Activated naive CD4-positive, alpha-beta T cell treated with anti-CD3 and anti-CD28 coated beads, Interleukin-2, amount 50 U/mL, for 72 hours (primary cell): Measurements from ENCODE around the gene SLC35E2B. TPM values are rescaled to one million over a fixed set of nuclear protein-coding genes. Genes with fewer than 3 reads are reported as not detected.
A peak's percentile ranks its signal among the peaks of the same experiment; 100 is the strongest.
"Not testable (repeated sequence)": the region's sequence is repeated elsewhere in the genome, so short reads cannot be mapped to it uniquely, and the experiment has no call there.

Experiments used
- ATAC-seq, 2 donors: fragments of 150-1000 bp; cut with Tn5 transposase; 2 replicates each; pipeline ENCODE4 v1.10.0; 2021; ENCODE audit warnings: mild to moderate bottlenecking in 2 of 2, moderate library complexity in 2 of 2
- DNase-seq, 2 donors: peaks; one replicate each; pipeline ENCODE4 v3.0.0; 2021 to 2022; ENCODE audit warnings: low spot score in 2 of 2
- H3K27ac Mint-ChIP-seq, 2 donors: one replicate each; pipeline ENCODE4 v1.8.0; 2022; ENCODE audit warnings: mild to moderate bottlenecking in 2 of 2, mixed read lengths in 2 of 2
- H3K36me3 Mint-ChIP-seq, 2 donors: one replicate each; pipeline ENCODE4 v1.8.0; 2022; ENCODE audit warnings: mixed read lengths in 2 of 2
- H3K9me3 Mint-ChIP-seq, 2 donors: one replicate each; pipeline ENCODE4 v1.8.0; 2022; ENCODE audit warnings: mixed read lengths in 2 of 2
- total RNA-seq, 2 donors: library from RNA; stranded (reverse); gene quantifications; one replicate each; pipeline ENCODE4 v1.2.3, GENCODE V29; 2022

The SLC35E2B gene
- total RNA-seq, 2 donors from 2014 or later = 19.0 to 48.5 TPM

DNA sequence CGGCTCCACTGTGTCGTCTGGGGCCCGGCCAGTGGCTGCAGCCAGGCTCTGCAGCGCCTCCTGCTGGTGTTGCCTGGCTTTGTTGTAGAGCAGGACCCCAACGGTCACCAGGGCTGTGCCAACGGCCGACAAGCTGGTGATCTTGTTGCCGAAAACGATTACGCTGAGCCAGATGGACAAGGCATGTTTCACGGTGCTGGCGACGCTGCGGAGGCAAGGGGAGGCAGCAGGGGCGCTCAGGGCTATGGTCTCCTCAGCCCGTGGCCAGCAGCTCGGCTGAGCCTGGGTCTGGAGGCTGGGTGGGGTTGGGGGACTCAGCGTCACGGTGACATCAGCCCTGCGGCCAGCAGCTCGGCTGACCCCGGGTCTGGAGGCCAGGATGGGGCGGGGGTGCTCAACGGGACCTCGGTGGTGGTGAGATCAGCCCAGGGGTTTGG lies 26.8 kb downstream of the SLC35E2B start:
- no peaks in the 10 kb centered on the region for H3K9me3 Mint-ChIP-seq
- H3K36me3 Mint-ChIP-seq = peaks cover 0 to 4% of the 10 kb centered on the region in 2 donors
- H3K27ac Mint-ChIP-seq = no peak overlapping the region
- ATAC-seq (peak; percentile 56 to 67), DNase-seq (peak in 1 of 2 donors; percentile 60)

GRCh38 chr1:1664941-1665814 lies 27.4 kb downstream of the SLC35E2B start:
- Mint-ChIP-seq H3K36me3 (peaks cover 0 to 4% of the 10 kb centered on the region in 2 donors), H3K27ac (no peak overlapping the region), H3K9me3 (no peaks in the 10 kb centered on the region)
- DNase-seq (no peak), ATAC-seq (peak; percentile 9 to 24)

- not testable (repeated sequence) for ATAC-seq, H3K36me3 Mint-ChIP-seq, H3K9me3 Mint-ChIP-seq, DNase-seq, H3K27ac Mint-ChIP-seq
Measured at GRCh38 chr1:1664318-1664717, 28.3 kb downstream of the SLC35E2B start.

GRCh38 chr1:1662830-1663560 lies 29.6 kb downstream of the SLC35E2B start:
- not testable (repeated sequence) for ATAC-seq, H3K27ac Mint-ChIP-seq, DNase-seq, H3K9me3 Mint-ChIP-seq, H3K36me3 Mint-ChIP-seq

DNA sequence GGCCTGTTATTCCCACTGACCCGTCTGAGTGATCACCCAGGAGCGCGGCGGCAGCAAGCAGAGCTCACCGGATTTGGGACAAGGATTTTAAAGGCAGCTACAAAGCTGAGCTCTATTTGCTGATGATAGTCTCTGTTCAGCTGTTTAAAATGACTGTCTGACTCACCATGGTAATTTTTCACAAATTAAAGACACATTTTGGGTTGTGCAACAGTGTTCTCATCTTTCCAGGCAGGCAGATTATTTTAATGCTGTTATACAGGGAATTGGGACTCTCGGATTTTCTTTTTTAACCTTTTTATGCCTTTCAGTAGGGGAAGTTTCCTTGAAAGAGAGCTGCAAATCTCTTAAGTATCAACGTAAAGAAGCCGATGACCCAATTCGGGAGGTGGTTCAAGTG lies 30.2 kb downstream of the SLC35E2B start:
- H3K9me3 Mint-ChIP-seq, H3K36me3 Mint-ChIP-seq, DNase-seq, ATAC-seq: not testable (repeated sequence)
- peak overlapping the region in 1 of 2 donors; percentile 37 for H3K27ac Mint-ChIP-seq

DNA sequence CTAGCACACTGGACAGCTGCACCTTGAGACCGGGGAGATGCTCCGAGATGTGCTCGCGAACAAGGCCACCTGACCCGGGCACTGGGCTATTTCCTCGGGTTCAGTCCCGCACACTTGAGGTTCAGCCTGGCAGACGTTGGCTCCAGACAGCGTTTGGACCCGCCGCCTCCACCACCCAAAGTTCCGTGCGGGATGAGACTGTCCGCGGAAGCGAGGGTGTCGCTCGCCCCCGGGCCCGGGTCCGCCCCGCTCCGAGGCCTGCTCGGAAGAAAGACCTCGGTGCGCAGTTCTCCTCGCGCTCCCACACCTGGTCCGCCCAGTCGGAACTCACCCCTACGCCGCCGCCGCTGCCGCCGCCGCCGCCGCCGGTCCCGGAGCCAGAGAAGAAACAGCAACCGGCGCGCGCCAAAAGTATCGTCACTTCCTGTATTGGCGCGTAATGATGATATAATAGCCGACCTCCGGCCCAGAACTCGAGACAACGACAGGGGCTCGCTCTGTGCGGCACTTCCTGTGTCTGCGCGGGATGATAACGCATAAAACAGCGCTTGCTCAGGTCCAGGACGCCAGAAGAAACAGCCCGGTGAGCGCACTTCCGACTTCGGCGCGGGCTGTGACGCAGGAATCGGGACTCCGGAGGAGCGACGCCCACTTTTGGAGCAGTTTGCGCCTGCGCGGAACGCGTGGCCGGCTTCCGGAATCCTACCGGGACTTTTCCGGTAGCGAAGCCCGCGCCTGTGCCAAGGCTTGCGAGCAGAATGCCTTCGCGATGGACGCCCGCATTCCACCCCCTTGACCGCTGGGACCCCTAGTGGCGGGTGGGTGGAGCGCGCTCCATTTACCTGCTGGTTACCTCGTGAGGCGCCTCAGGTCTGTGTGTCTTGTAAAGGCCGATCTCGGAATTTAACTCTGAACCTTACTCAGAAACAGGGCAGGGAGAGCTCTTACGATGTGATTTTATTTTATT lies 33.7 kb downstream of the SLC35E2B start, which contains the start of gene CDK11B:
CDK11B (minus strand) TSS at position 422 of the 967 bp plus-strand sequence. CDS start 1,519 bp downstream, outside the sequence.
- H3K27ac Mint-ChIP-seq = peak within 1 kb of the TSS; percentile 98 to 99
- H3K36me3 Mint-ChIP-seq, H3K9me3 Mint-ChIP-seq: not testable (repeated sequence)
- DNase-seq = peak; percentile 92 to 99
- peak; percentile 96 to 98 for ATAC-seq

- H3K27ac Mint-ChIP-seq = peak overlapping the region in 1 of 2 donors; percentile 36
Measured at GRCh38 chr1:1648265-1648664, 44.3 kb downstream of the SLC35E2B start.

DNA sequence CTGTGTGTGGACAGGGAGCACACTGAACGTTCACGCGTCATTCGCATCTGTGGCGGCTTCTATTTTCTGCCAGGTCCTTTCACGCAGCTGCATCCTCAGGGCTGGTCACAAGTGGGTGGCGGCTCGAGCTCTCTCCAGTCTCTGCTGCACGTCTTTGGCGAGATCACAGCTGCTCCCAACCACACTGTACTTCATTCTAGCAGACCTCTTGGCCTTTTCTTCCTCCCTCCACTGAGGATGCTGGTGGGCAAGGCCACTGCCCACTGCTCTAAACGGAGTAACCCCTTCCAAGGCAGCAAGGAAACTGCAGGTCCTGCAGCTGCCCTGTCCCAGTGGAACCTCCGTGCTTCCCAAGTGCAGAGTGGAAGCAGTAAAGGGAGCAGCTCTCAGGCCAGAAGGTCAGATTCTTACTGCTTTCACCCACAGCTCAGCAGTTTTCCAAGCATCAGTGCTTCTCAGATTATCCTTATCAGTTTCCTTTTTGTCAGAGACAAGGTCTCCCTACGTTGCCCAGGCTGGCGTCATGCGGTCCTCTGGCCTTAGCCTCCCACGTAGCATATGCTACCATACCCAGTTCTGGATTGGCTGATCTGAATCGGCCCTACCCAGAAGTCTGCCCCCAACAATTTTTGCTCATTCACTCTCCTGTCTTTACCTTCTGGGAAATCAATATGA lies 44.9 kb downstream of the SLC35E2B start:
- Mint-ChIP-seq H3K36me3 (peaks cover 22 to 36% of the 10 kb centered on the region in 2 donors), H3K27ac (peak overlapping the region in 1 of 2 donors; percentile 2)
- not testable (repeated sequence) for ATAC-seq, H3K9me3 Mint-ChIP-seq, DNase-seq

More at GRCh38 chr1:1648265-1648664, 44.3 kb downstream of the SLC35E2B start:
- not testable (repeated sequence) for ATAC-seq, DNase-seq, H3K9me3 Mint-ChIP-seq
- H3K36me3 Mint-ChIP-seq = peaks cover 22 to 36% of the 10 kb centered on the region in 2 donors

- not testable (repeated sequence) for ATAC-seq, H3K27ac Mint-ChIP-seq, H3K9me3 Mint-ChIP-seq, DNase-seq
- peaks cover 22 to 28% of the 10 kb centered on the region in 2 donors for H3K36me3 Mint-ChIP-seq
Measured at GRCh38 chr1:1646326-1646725, 46.3 kb downstream of the SLC35E2B start.

GRCh38 chr1:1640711-1641461 lies 51.7 kb downstream of the SLC35E2B start:
- ATAC-seq, H3K36me3 Mint-ChIP-seq, DNase-seq, H3K9me3 Mint-ChIP-seq, H3K27ac Mint-ChIP-seq: not testable (repeated sequence)

DNA sequence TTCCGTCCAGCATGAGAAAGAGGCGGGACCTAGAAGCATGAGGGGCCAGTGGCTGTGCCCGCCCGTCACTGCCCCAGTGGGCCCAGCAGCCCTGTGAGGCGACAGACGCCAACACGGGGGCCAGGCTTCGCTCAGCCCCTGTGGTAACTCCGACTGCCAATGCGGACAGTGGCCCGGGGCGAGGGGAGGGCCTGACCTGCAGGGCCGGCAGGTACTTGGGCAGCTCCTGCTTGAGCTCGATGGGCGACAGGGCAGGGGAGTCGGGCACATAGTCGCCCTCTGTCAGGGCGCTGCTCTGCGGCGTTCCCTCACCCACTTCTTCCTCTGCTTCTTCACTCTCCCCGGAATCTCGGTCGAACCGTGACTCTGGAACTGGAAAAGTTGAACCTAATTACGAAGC lies 52.5 kb downstream of the SLC35E2B start:
- H3K27ac Mint-ChIP-seq, ATAC-seq, DNase-seq, H3K9me3 Mint-ChIP-seq, H3K36me3 Mint-ChIP-seq: not testable (repeated sequence)

GRCh38 chr1:1639368-1639767 lies 53.2 kb downstream of the SLC35E2B start:
- not testable (repeated sequence) for H3K9me3 Mint-ChIP-seq, DNase-seq, H3K36me3 Mint-ChIP-seq, H3K27ac Mint-ChIP-seq, ATAC-seq

DNA sequence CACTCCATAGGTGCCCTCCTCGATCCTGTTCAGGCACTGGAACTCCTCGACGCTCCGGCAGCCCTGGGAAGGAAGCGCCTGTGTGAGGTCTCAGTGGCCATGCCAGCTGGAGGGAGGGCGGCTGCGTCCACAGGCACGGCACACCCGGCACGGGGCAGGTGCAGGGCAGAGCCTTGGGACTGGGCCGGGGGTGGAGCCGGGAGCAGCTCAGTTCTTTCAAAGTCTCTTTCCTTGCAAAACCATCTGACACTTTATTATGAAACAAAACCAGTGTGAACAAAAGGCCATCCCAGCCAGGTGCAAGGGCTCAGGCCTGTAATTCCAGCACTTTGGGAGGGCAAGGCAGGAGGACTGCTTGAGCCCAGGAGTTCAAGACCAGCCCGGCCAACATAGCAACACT lies 54.1 kb downstream of the SLC35E2B start:
- not testable (repeated sequence) for DNase-seq, ATAC-seq, H3K9me3 Mint-ChIP-seq, H3K36me3 Mint-ChIP-seq, H3K27ac Mint-ChIP-seq

DNA sequence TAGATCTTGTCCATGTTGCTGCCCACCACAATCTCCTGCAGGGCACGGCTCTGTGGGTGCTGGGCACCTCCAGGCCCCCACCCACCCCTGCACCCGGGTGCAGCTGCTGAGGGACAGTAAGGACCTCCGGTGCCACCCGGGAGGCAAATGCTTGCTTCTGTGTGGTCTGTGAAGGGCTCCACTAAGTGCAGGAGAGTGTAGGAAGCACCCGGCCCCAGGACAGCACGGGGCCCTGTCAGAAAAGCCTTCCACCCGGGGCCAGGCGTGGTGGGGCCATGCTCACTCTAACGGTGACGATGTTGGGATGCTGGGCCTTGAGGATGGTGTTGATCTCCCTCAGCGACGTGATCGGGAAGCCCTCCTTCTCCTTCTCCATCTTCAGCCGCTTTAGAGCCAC lies 55.1 kb downstream of the SLC35E2B start:
- H3K9me3 Mint-ChIP-seq, H3K36me3 Mint-ChIP-seq, H3K27ac Mint-ChIP-seq: not testable (repeated sequence)

More for the DNA sequence above, 55.1 kb downstream of the SLC35E2B start:
- not testable (repeated sequence) for DNase-seq, ATAC-seq
